ENCODE data around the gene DLGAP1. TPM values are rescaled to one million over a fixed set of nuclear protein-coding genes. Genes with fewer than 3 reads are reported as not detected.

Gene DLGAP1
- total RNA-seq, 1 donor from 2014 or later, result 11.5 TPM

- H3K27ac Mint-ChIP-seq (ENCODE audit: unreplicated experiment), result no peak overlapping the region
- TF ChIP-seq CTCF (conservative IDR thresholded peaks at IDR 0.05), result no peak
- H3K9me3 Mint-ChIP-seq, result peaks cover 2% of the 10 kb centered on the region
- no peaks in the 10 kb centered on the region for H3K27me3 Mint-ChIP-seq (ENCODE audit: low read depth)
- peaks cover 5% of the 10 kb centered on the region for H3K4me1 Mint-ChIP-seq
- H3K4me3 Mint-ChIP-seq, result no peak overlapping the region
- no peaks in the 10 kb centered on the region for H3K36me3 Mint-ChIP-seq (ENCODE audit: low read depth)
- no peak for DNase-seq (ENCODE audit: low read depth, low spot score)
Measured at GRCh38 chr18:3889121-3889520, 566.0 kb downstream of the DLGAP1 start.

GRCh38 chr18:3886575-3887322, 568.4 kb downstream of the DLGAP1 start:
- TF ChIP-seq CTCF (conservative IDR thresholded peaks at IDR 0.05), result no peak
- Mint-ChIP-seq H3K9me3 (peaks cover 2% of the 10 kb centered on the region), H3K36me3 (ENCODE audit: low read depth) (no peaks in the 10 kb centered on the region), H3K27me3 (ENCODE audit: low read depth) (no peaks in the 10 kb centered on the region), H3K4me3 (no peak overlapping the region), H3K4me1 (no peaks in the 10 kb centered on the region), H3K27ac (ENCODE audit: unreplicated experiment) (no peak overlapping the region)
- DNase-seq (ENCODE audit: low read depth, low spot score), result no peak

GRCh38 chr18:3885209-3885792, 569.8 kb downstream of the DLGAP1 start:
- no peak overlapping the region for H3K27ac Mint-ChIP-seq (ENCODE audit: unreplicated experiment)
- peak; percentile 53 for TF ChIP-seq CTCF (conservative IDR thresholded peaks at IDR 0.05)
- no peak overlapping the region for H3K4me3 Mint-ChIP-seq
- DNase-seq (ENCODE audit: low read depth, low spot score), result no peak
- H3K36me3 Mint-ChIP-seq (ENCODE audit: low read depth), result peaks cover 4% of the 10 kb centered on the region
- no peaks in the 10 kb centered on the region for H3K27me3 Mint-ChIP-seq (ENCODE audit: low read depth)
- no peaks in the 10 kb centered on the region for H3K4me1 Mint-ChIP-seq
- H3K9me3 Mint-ChIP-seq, result peaks cover 2% of the 10 kb centered on the region

- Mint-ChIP-seq H3K4me3 (no peak overlapping the region), H3K36me3 (ENCODE audit: low read depth) (peaks cover 8% of the 10 kb centered on the region), H3K27ac (ENCODE audit: unreplicated experiment) (no peak overlapping the region), H3K27me3 (ENCODE audit: low read depth) (no peaks in the 10 kb centered on the region), H3K9me3 (no peaks in the 10 kb centered on the region), H3K4me1 (no peaks in the 10 kb centered on the region)
- TF ChIP-seq CTCF (conservative IDR thresholded peaks at IDR 0.05), result no peak
- no peak for DNase-seq (ENCODE audit: low read depth, low spot score)
Measured at GRCh38 chr18:3879836-3880120, 575.3 kb downstream of the DLGAP1 start.

GRCh38 chr18:3879114-3879835, 575.8 kb downstream of the DLGAP1 start:
- DNase-seq (ENCODE audit: low read depth, low spot score), result no peak
- Mint-ChIP-seq H3K27ac (ENCODE audit: unreplicated experiment) (no peak overlapping the region), H3K4me3 (no peak overlapping the region), H3K27me3 (ENCODE audit: low read depth) (no peaks in the 10 kb centered on the region), H3K36me3 (ENCODE audit: low read depth) (peaks cover 8% of the 10 kb centered on the region), H3K4me1 (peaks cover 4% of the 10 kb centered on the region), H3K9me3 (no peaks in the 10 kb centered on the region)
- TF ChIP-seq CTCF (conservative IDR thresholded peaks at IDR 0.05), result no peak
